Keratinocyte (primary cell): ENCODE results near the gene RPS6KL1. TPM values are rescaled to one million over a fixed set of nuclear protein-coding genes. Genes with fewer than 3 reads are reported as not detected.

Experiments
- DNase-seq: peaks from one replicate; pipeline ENCODE4 v3.0.0-alpha.2; 2011; ENCODE audit warnings: low read depth, missing footprints, low spot score
- FAIRE-seq: peaks from 2 replicates; lab custom pipeline; 2011; peaks lifted over from hg19 to GRCh38; lab: Jason Lieb, UNC
- H2AFZ ChIP-seq: 2 replicates; pipeline ENCODE4 v1.6.0; 2012; ENCODE audit warnings: low read length, control low read depth, inconsistent platforms; ENCODE audit not compliant: control insufficient read depth
- H3K27ac ChIP-seq: 2 replicates; pipeline ENCODE4 v1.5.1; 2011; ENCODE audit warnings: low read length; ENCODE audit not compliant: control insufficient read depth, insufficient read depth
- H3K27me3 ChIP-seq: 3 replicates; pipeline ENCODE4 v1.6.0; 2011; ENCODE audit warnings: low read length; ENCODE audit not compliant: control insufficient read depth, insufficient read depth; ENCODE audit errors: extremely low read depth
- H3K36me3 ChIP-seq, 2 experiments: 2 replicates in 1 of 2; 3 replicates in 1 of 2; pipeline ENCODE4 v1.5.1; 2011; ENCODE audit warnings: low read length in 2 of 2, mild to moderate bottlenecking in 1 of 2; ENCODE audit not compliant: control insufficient read depth in 2 of 2, insufficient read depth in 2 of 2; ENCODE audit errors: extremely low read depth in 1 of 2
- H3K4me1 ChIP-seq: 3 replicates; pipeline ENCODE4 v1.5.1; 2011; ENCODE audit warnings: low read length; ENCODE audit not compliant: control insufficient read depth, insufficient read depth; ENCODE audit errors: extremely low read depth
- H3K4me2 ChIP-seq: 3 replicates; pipeline ENCODE4 v1.6.0; 2011; ENCODE audit warnings: low read depth, low read length; ENCODE audit not compliant: control insufficient read depth, insufficient read depth; ENCODE audit errors: extremely low read depth
- H3K4me3 ChIP-seq, 3 experiments: fragments of 200-600 bp in 1 of 3; sonication (generic) in 1 of 3; 2 replicates in 2 of 3; 3 replicates in 1 of 3; pipeline ENCODE4 v1.5.1; 2011 to 2016; ENCODE audit warnings: low read length in 3 of 3, mild to moderate bottlenecking in 3 of 3, control low read depth in 2 of 3, inconsistent platforms in 1 of 3, low read depth in 1 of 3, mixed read lengths in 1 of 3, mixed run types in 1 of 3, moderate library complexity in 1 of 3; ENCODE audit not compliant: control insufficient read depth in 2 of 3, insufficient read depth in 2 of 3; ENCODE audit errors: extremely low read depth in 1 of 3
- H3K79me2 ChIP-seq: 2 replicates; pipeline ENCODE4 v1.6.0; 2012; ENCODE audit warnings: low read length; ENCODE audit not compliant: control insufficient read depth, insufficient read depth
- H3K9ac ChIP-seq: 3 replicates; pipeline ENCODE4 v1.6.0; 2011; ENCODE audit warnings: low read length; ENCODE audit not compliant: control insufficient read depth, insufficient read depth; ENCODE audit errors: extremely low read depth
- H3K9me1 ChIP-seq: 3 replicates; pipeline ENCODE4 v1.6.0; 2011; ENCODE audit warnings: low read length; ENCODE audit not compliant: control insufficient read depth, insufficient read depth; ENCODE audit errors: extremely low read depth
- H3K9me3 ChIP-seq: 2 replicates; pipeline ENCODE4 v1.5.1; 2012; ENCODE audit warnings: low read depth, low read length; ENCODE audit not compliant: control insufficient read depth
- H4K20me1 ChIP-seq: 3 replicates; pipeline ENCODE4 v1.6.0; 2011; ENCODE audit warnings: low read length; ENCODE audit not compliant: control insufficient read depth, insufficient read depth; ENCODE audit errors: extremely low read depth
- CTCF ChIP-seq, 3 experiments: IDR thresholded peaks in 1 of 3; conservative IDR thresholded peaks in 1 of 3; optimal IDR thresholded peaks in 1 of 3; 2 replicates in 2 of 3; 3 replicates in 1 of 3; pipeline versions ENCODE3 to v1.5.1; 2011; ENCODE audit warnings: low read length in 3 of 3, mild to moderate bottlenecking in 3 of 3, moderate library complexity in 2 of 3, control low read depth in 1 of 3, inconsistent platforms in 1 of 3; ENCODE audit not compliant: insufficient read depth in 2 of 3; ENCODE audit errors: extremely low read depth in 1 of 3
- EZH2 ChIP-seq: IDR thresholded peaks from one replicate; pipeline ENCODE4 v1.6.1; 2012; ENCODE audit warnings: inconsistent platforms, mild to moderate bottlenecking, low read length, moderate library complexity
- dilution Hi-C: fragments of 300-500 bp; cut with MboI; formaldehyde crosslinking; loops from one replicate; pipeline ENCODE4 v1.7.0; 2020; ENCODE audit warnings: low sequenced_read_pairs; ENCODE audit not compliant: extremely low pct_ligation_motif_present
- polyA plus RNA-seq, 5 experiments: library from polyadenylated mRNA; depleted of rRNA in 3 of 5; stranded (reverse) in 3 of 5; stranded (forward) in 1 of 5; unstranded in 1 of 5; fragments of >200 nt; gene quantifications; 1 replicate in 1 of 5; 2 replicates in 3 of 5; 3 replicates in 1 of 5; pipeline versions ENCODE4 v1.2.1 to v1.2.3, GENCODE V29; 2011 to 2012; ENCODE audit warnings: missing spikeins in 2 of 5, low read depth in 1 of 5, low replicate concordance in 1 of 5

RPS6KL1 gene
- polyA plus RNA-seq, 1 donor (not counting 4 experiments of a cell fraction or from before 2014, with no cell fraction given), result 0.69 TPM

GRCh38 chr14:74942608-74943007 lies 19.5 kb upstream of the RPS6KL1 start:
- TF ChIP-seq EZH2, result no peak
- no peak for TF ChIP-seq CTCF (optimal IDR thresholded peaks at IDR 0.05 in 1 of 3, IDR thresholded peaks at IDR 0.05 in 1 of 3, conservative IDR thresholded peaks at IDR 0.05 in 1 of 3; ENCODE audit: extremely low read depth in 1 of 3, insufficient read depth in 2 of 3, low read length in 3 of 3)
- no peak overlapping the region for H3K27ac ChIP-seq
- H3K9me3 ChIP-seq, result no peaks in the 10 kb centered on the region
- no peak overlapping the region for H3K4me3 ChIP-seq
- no peaks in the 10 kb centered on the region for H3K79me2 ChIP-seq
- H3K36me3 ChIP-seq, result peaks cover 14 to 24% of the 10 kb centered on the region in 2 experiments
- H3K4me1 ChIP-seq, result peaks cover 38% of the 10 kb centered on the region
- dilution Hi-C loops, result no loop called here
- H3K27me3 ChIP-seq, result no peaks in the 10 kb centered on the region
- no peak overlapping the region for H2AFZ ChIP-seq
- DNase-seq (no peak), FAIRE-seq (no peak)
- H4K20me1 ChIP-seq, result peaks cover 2% of the 10 kb centered on the region
- no peaks in the 10 kb centered on the region for H3K9me1 ChIP-seq
- H3K4me2 ChIP-seq, result no peak overlapping the region
- no peak overlapping the region for H3K9ac ChIP-seq

GRCh38 chr14:74942181-74942580 lies 19.1 kb upstream of the RPS6KL1 start:
- Histone ChIP-seq H3K27ac (no peak overlapping the region), H3K9me3 (no peaks in the 10 kb centered on the region), H3K4me1 (peaks cover 35% of the 10 kb centered on the region), H2AFZ (no peak overlapping the region), H3K9ac (no peak overlapping the region), H3K9me1 (no peaks in the 10 kb centered on the region), H3K36me3 (peaks cover 12 to 20% of the 10 kb centered on the region in 2 experiments), H3K79me2 (no peaks in the 10 kb centered on the region), H4K20me1 (peaks cover 2% of the 10 kb centered on the region), H3K27me3 (no peaks in the 10 kb centered on the region), H3K4me3 (no peak overlapping the region), H3K4me2 (peak overlapping the region; percentile 24)
- dilution Hi-C loops, result no loop called here
- DNase-seq (no peak), FAIRE-seq (no peak)
- no peak for TF ChIP-seq EZH2
- TF ChIP-seq CTCF (optimal IDR thresholded peaks at IDR 0.05 in 1 of 3, IDR thresholded peaks at IDR 0.05 in 1 of 3, conservative IDR thresholded peaks at IDR 0.05 in 1 of 3; ENCODE audit: extremely low read depth in 1 of 3, insufficient read depth in 2 of 3, low read length in 3 of 3), result no peak
